T47D (cell line): ENCODE measurements around the gene TMEM214.

Source experiments
- DNase-seq, 2 experiments: peaks; one replicate each; pipeline versions ENCODE4 v3.0.0 to v3.0.0-alpha.2; 2011 to 2012; ENCODE audit warnings: low read depth in 1 of 2, low spot score in 1 of 2
- JUND ChIP-seq: IDR thresholded peaks from 2 replicates; pipeline ENCODE4 v1.6.1; 2012; ENCODE audit warnings: low read depth
- in situ Hi-C: cut with HindIII; loops from 2 replicates; pipeline ENCODE4 v1.10.0; 2016; ENCODE audit warnings: low sequenced_read_pairs, low pct_unique_long_range_greater_than_20kb

TMEM214 gene

GRCh38 chr2:27088634-27089033 is 55.9 kb downstream of the TMEM214 start:
- no peak for DNase-seq
- in situ Hi-C loops = no loop called here
- TF ChIP-seq JUND = no peak

- no peak for TF ChIP-seq JUND
- DNase-seq = no peak
- in situ Hi-C loops = no loop called here
These were observed 56.6 kb downstream of the TMEM214 start for GRCh38 chr2:27089111-27089954.
